Uterus (tissue), 4 donors: ENCODE results near the gene TTC9B. TPM values are rescaled to one million over a fixed set of nuclear protein-coding genes. Genes with fewer than 3 reads are reported as not detected.

Experiments
- DNase-seq, 2 donors: peaks; one replicate each; pipeline ENCODE4 v3.0.0-alpha.2; 2019 to 2020
- H3K27ac ChIP-seq, 2 donors: fragments of 200-600 bp; sonication (generic); 1 replicate in 1 of 2; 2 replicates in 1 of 2; pipeline ENCODE4 v1.5.1; 2016 to 2018
- H3K27me3 ChIP-seq, 2 donors: fragments of 200-600 bp; sonication (generic); one replicate each; pipeline ENCODE4 v1.5.1; 2018 to 2019; ENCODE audit warnings: control low read depth in 1 of 2
- H3K36me3 ChIP-seq, 2 donors: fragments of 200-600 bp; sonication (generic); one replicate each; pipeline ENCODE4 v1.5.1; 2019; ENCODE audit warnings: control low read depth in 1 of 2
- H3K4me1 ChIP-seq, 2 donors: fragments of 200-600 bp; sonication (generic); one replicate each; pipeline ENCODE4 v1.5.1; 2018 to 2019; ENCODE audit warnings: control low read depth in 1 of 2
- H3K4me3 ChIP-seq, 2 donors: fragments of 200-600 bp; sonication (generic); 1 replicate in 1 of 2; 2 replicates in 1 of 2; pipeline ENCODE4 v1.5.1; 2018 to 2019; ENCODE audit warnings: mild to moderate bottlenecking in 1 of 2
- H3K9me3 ChIP-seq, 2 donors: fragments of 200-600 bp; sonication (generic); one replicate each; pipeline ENCODE4 v1.5.1; 2019; ENCODE audit warnings: control low read depth in 1 of 2
- CTCF ChIP-seq, 4 experiments: fragments of 200-600 bp in 2 of 4; fragments of 450-650 bp in 2 of 4; sonication (generic) in 2 of 4; IDR thresholded peaks; one replicate each; pipeline ENCODE4 v1.5.1; 2016 to 2019; ENCODE audit warnings: antibody characterized with exemption in 4 of 4, mild to moderate bottlenecking in 2 of 4, moderate library complexity in 1 of 4
- POLR2A ChIP-seq, 2 donors: fragments of 450-650 bp; IDR thresholded peaks; one replicate each; pipeline ENCODE4 v1.6.1; 2016; ENCODE audit warnings: antibody characterized with exemption in 2 of 2, mild to moderate bottlenecking in 1 of 2, moderate library complexity in 1 of 2
- intact Hi-C: fragments of 100-400 bp; cut with DNase I; formaldehyde crosslinking; loops from one replicate; pipeline ENCODE4 v1.15.1; 2023; ENCODE audit warnings: low total_unique reads
- total RNA-seq, 4 donors: library from RNA; depleted of rRNA in 3 of 4; stranded (reverse); fragments of >200 nt in 3 of 4; gene quantifications; one replicate each; pipeline versions ENCODE4 v1.1.0 to v1.2.4, GENCODE V29; 2014 to 2023
- donor health status: DM: yes; HTN: yes; CAD: no.

TTC9B gene
- total RNA-seq, 4 donors from 2014 or later, result not detected

GRCh38 chr19:40232949-40233810 lies 15.0 kb upstream of the TTC9B start:
- intact Hi-C loops, result no loop called here
- Histone ChIP-seq H3K4me3 (no peak overlapping the region), H3K27ac (no peak overlapping the region)

GRCh38 chr19:40232479-40232878 lies 14.3 kb upstream of the TTC9B start:
- Histone ChIP-seq H3K27ac (no peak overlapping the region), H3K36me3 (no peaks in the 10 kb centered on the region)
- intact Hi-C loops, result no loop called here

More at GRCh38 chr19:40232949-40233810, 15.0 kb upstream of the TTC9B start:
- Histone ChIP-seq H3K9me3 (no peaks in the 10 kb centered on the region), H3K27me3 (no peaks in the 10 kb centered on the region), H3K36me3 (no peaks in the 10 kb centered on the region), H3K4me1 (peaks cover 0 to 5% of the 10 kb centered on the region in 2 donors)
- TF ChIP-seq POLR2A (IDR thresholded peaks at IDR 0.05) (no peak), CTCF (IDR thresholded peaks at IDR 0.05) (no peak)
- no peak for DNase-seq

GRCh38 chr19:40231544-40232424 lies 13.6 kb upstream of the TTC9B start:
- Histone ChIP-seq H3K36me3 (no peaks in the 10 kb centered on the region), H3K4me3 (no peak overlapping the region), H3K9me3 (no peaks in the 10 kb centered on the region), H3K27me3 (no peaks in the 10 kb centered on the region), H3K27ac (no peak overlapping the region), H3K4me1 (peaks cover 0 to 5% of the 10 kb centered on the region in 2 donors)
- intact Hi-C loops, result no loop called here
- TF ChIP-seq CTCF (IDR thresholded peaks at IDR 0.05) (no peak), POLR2A (IDR thresholded peaks at IDR 0.05) (no peak)
- DNase-seq, result no peak

More at GRCh38 chr19:40232479-40232878, 14.3 kb upstream of the TTC9B start:
- DNase-seq, result no peak
- Histone ChIP-seq H3K9me3 (no peaks in the 10 kb centered on the region), H3K4me3 (no peak overlapping the region), H3K4me1 (peaks cover 0 to 5% of the 10 kb centered on the region in 2 donors), H3K27me3 (no peaks in the 10 kb centered on the region)
- TF ChIP-seq POLR2A (IDR thresholded peaks at IDR 0.05), result no peak
- TF ChIP-seq CTCF (IDR thresholded peaks at IDR 0.05), result no peak

- no peak overlapping the region for H3K27ac ChIP-seq
- H3K4me1 ChIP-seq, result peaks cover 0 to 10% of the 10 kb centered on the region in 2 donors
- intact Hi-C loops, result no loop called here
- H3K9me3 ChIP-seq, result no peaks in the 10 kb centered on the region
- no peaks in the 10 kb centered on the region for H3K36me3 ChIP-seq
- no peak overlapping the region for H3K4me3 ChIP-seq
- H3K27me3 ChIP-seq, result no peaks in the 10 kb centered on the region
- DNase-seq, result no peak
- no peak for TF ChIP-seq CTCF (IDR thresholded peaks at IDR 0.05)
- TF ChIP-seq POLR2A (IDR thresholded peaks at IDR 0.05), result no peak
Measured at GRCh38 chr19:40231057-40231456, 12.9 kb upstream of the TTC9B start.
